ENCODE measurements around the gene MRPS25. TPM values are rescaled to one million over a fixed set of nuclear protein-coding genes. Genes with fewer than 3 reads are reported as not detected.

The MRPS25 gene
- polyA plus RNA-seq, 1 experiment = 22.8 TPM

- CTCF ChIA-PET = interaction anchor here (1.7 kb wide), 1 partner anchor 91 kb away, joined by 4 read pairs; no protein-coding TSS in a partner anchor
- Histone ChIP-seq H3K9me3 (ENCODE audit: control insufficient read depth, insufficient read depth, low read length) (no peaks in the 10 kb centered on the region), H3K27ac (ENCODE audit: low read depth, low read length) (no peak overlapping the region), H3K27me3 (ENCODE audit: control insufficient read depth, insufficient read depth, low read length) (no peaks in the 10 kb centered on the region), H3K4me3 (ENCODE audit: low read depth, low read length) (no peak overlapping the region)
- POLR2A ChIA-PET = no interaction called here
- TF ChIP-seq CTCF (IDR thresholded peaks at IDR 0.05; ENCODE audit: low read depth, low read length) = no peak
- no peak for DNase-seq (ENCODE audit: low read depth, low spot score)
These were observed 47.9 kb downstream of the MRPS25 start for GRCh38 chr3:15017191-15017590.

DNA sequence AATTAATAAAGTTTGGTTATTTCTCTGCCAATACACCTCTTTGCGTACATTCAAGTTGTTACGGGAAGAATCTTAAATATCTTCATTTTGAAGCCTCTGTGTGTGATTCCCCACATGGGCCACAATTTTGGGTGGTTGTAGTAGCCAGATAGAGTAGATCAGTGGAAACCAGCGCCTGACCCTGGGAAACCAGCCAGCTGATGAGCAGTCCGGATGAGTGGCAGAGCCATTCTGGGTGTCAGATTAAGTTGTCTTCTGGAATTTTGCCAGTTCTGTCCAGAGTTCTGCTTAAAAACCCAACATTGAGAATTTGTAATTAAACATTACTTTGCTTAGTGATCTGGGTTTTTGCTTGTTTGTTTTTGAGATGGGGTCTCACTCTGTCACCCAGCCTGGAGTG, 49.7 kb downstream of the MRPS25 start:
- ChIA-PET CTCF (no interaction called here), POLR2A (no interaction called here)
- H3K9me3 ChIP-seq (ENCODE audit: control insufficient read depth, insufficient read depth, low read length) = no peaks in the 10 kb centered on the region
- H3K27me3 ChIP-seq (ENCODE audit: control insufficient read depth, insufficient read depth, low read length) = no peaks in the 10 kb centered on the region
- TF ChIP-seq CTCF (IDR thresholded peaks at IDR 0.05; ENCODE audit: low read depth, low read length) = no peak
- DNase-seq (ENCODE audit: low read depth, low spot score) = no peak
- H3K4me3 ChIP-seq (ENCODE audit: low read depth, low read length) = no peak overlapping the region
- no peak overlapping the region for H3K27ac ChIP-seq (ENCODE audit: low read depth, low read length)

DNA sequence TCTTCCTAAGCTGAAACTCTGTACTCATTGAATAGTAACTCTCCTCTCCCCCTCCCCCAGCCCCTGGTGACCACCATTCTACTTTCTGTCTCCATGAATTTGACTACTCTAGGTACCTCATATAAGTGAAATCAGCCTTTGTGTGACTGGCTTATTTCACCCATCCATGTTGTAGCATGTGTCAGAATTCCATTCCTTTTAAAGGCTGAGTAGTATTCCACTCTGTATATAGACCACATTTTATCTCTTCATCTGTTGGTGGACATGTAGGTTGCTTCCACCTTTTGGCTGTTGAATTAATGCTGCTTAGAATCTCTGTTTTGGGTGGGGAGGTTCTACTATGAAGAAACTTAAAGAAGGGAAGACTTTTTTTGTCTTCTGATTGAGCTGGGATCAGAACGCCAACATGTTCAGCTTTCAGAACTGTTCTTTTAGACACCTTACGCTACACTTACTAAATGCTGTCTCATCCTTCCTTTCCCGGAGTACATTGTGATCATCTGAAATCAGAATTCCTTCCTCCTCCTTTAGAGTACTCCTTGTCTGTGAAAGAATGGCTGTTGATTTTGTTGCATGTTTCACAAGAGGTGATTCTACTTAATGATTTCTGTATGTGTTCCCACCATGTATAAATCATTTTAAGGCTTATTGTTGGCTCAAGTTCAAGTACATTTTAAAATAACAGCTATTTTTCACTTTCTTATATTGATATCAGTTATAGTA, 50.3 kb downstream of the MRPS25 start:
- no peak for DNase-seq (ENCODE audit: low read depth, low spot score)
- POLR2A ChIA-PET = no interaction called here
- Histone ChIP-seq H3K27ac (ENCODE audit: low read depth, low read length) (no peak overlapping the region), H3K27me3 (ENCODE audit: control insufficient read depth, insufficient read depth, low read length) (no peaks in the 10 kb centered on the region), H3K9me3 (ENCODE audit: control insufficient read depth, insufficient read depth, low read length) (no peaks in the 10 kb centered on the region), H3K4me3 (ENCODE audit: low read depth, low read length) (no peak overlapping the region)
- CTCF ChIA-PET = no interaction called here
- no peak for TF ChIP-seq CTCF (IDR thresholded peaks at IDR 0.05; ENCODE audit: low read depth, low read length)

- Histone ChIP-seq H3K9me3 (ENCODE audit: control insufficient read depth, insufficient read depth, low read length) (no peaks in the 10 kb centered on the region; the same call in 1 of the 2 replicates), H3K4me3 (ENCODE audit: low read depth, low read length) (no peak overlapping the region), H3K27ac (ENCODE audit: low read depth, low read length) (no peak overlapping the region), H3K27me3 (ENCODE audit: control insufficient read depth, insufficient read depth, low read length) (no peaks in the 10 kb centered on the region)
- TF ChIP-seq CTCF (IDR thresholded peaks at IDR 0.05; ENCODE audit: low read depth, low read length) = no peak
- DNase-seq (ENCODE audit: low read depth, low spot score) = no peak
- POLR2A ChIA-PET = interaction anchor here (0.5 kb wide), 1 partner anchor 22 kb away, joined by 3 read pairs; no protein-coding TSS in a partner anchor
- CTCF ChIA-PET = no interaction called here
These were observed 53.9 kb downstream of the MRPS25 start for GRCh38 chr3:15011174-15011573.

DNA sequence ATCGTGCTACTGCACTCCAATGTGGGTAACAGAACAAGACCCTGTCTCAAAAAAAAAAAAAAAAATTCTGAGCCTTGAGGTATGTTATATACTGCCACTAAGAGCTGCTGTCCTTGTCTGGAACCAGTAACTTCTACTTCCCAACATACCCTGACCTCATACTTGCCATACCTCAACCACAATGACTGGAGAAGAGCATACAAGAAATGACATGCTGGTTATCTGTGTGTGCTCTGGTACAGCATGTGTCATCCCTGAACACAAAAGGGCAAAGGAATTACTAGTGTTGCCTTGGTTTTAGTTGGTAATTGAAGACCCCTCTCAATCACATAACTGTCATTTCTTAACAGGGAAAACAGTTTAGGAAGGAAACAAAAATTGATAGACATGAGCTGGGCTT, 54.5 kb downstream of the MRPS25 start:
- no peak for TF ChIP-seq CTCF (IDR thresholded peaks at IDR 0.05; ENCODE audit: low read depth, low read length)
- CTCF ChIA-PET = no interaction called here
- no peaks in the 10 kb centered on the region; the same call in 1 of the 2 replicates for H3K9me3 ChIP-seq (ENCODE audit: control insufficient read depth, insufficient read depth, low read length)
- H3K27ac ChIP-seq (ENCODE audit: low read depth, low read length) = no peak overlapping the region
- H3K27me3 ChIP-seq (ENCODE audit: control insufficient read depth, insufficient read depth, low read length) = no peaks in the 10 kb centered on the region
- no peak for DNase-seq (ENCODE audit: low read depth, low spot score)
- POLR2A ChIA-PET = interaction anchor here (0.7 kb wide), 1 partner anchor 10 kb away, joined by 3 read pairs; no protein-coding TSS in a partner anchor
- H3K4me3 ChIP-seq (ENCODE audit: low read depth, low read length) = no peak overlapping the region
